ENCODE measurements around the gene PMEPA1. TPM values are rescaled to one million over a fixed set of nuclear protein-coding genes. Genes with fewer than 3 reads are reported as not detected.

Gene PMEPA1
- total and polyA plus RNA-seq, 2 donors (not counting 3 experiments of a cell fraction or from before 2014, with no cell fraction given), result 31.6 to 33.2 TPM

- POLR2A ChIA-PET, result no interaction called here
- H2AFZ ChIP-seq (ENCODE audit: low read depth, low read length), result no peak overlapping the region
- H3K4me2 ChIP-seq (ENCODE audit: insufficient read depth, low read length), result no peak overlapping the region
- H3K9me3 ChIP-seq (replicated peaks; ENCODE audit: control insufficient read depth, insufficient read depth, low read length), result peaks cover 2% of the 10 kb centered on the region
- DNase-seq (ENCODE audit: low read depth, low spot score), result no peak
- intact Hi-C loops (cut with micrococcal nuclease), result no loop called here
- no peaks in the 10 kb centered on the region for H3K4me1 ChIP-seq (ENCODE audit: control insufficient read depth, extremely low read depth, insufficient read depth, low read length)
- H3K4me3 ChIP-seq (replicated peaks in 1 of 3; ENCODE audit: insufficient read depth in 1 of 3, low read depth in 1 of 3, low read length in 3 of 3), result no peak overlapping the region
- no peak for TF ChIP-seq EZH2 (IDR thresholded peaks at IDR 0.05; ENCODE audit: borderline replicate concordance, low read depth, low read length, severe bottlenecking)
- no peak for TF ChIP-seq MAX (IDR thresholded peaks at IDR 0.05; ENCODE audit: insufficient read depth, insufficient read length)
- no peak for TF ChIP-seq POLR2AphosphoS5 (IDR thresholded peaks at IDR 0.05; ENCODE audit: insufficient read depth, low read depth, low read length)
- TF ChIP-seq FOS (IDR thresholded peaks at IDR 0.05; ENCODE audit: borderline replicate concordance, insufficient read depth, low read length), result no peak
- no peak for TF ChIP-seq POLR2A (IDR thresholded peaks at IDR 0.05; ENCODE audit: low read depth, low read length)
- TF ChIP-seq, protein P1, sequence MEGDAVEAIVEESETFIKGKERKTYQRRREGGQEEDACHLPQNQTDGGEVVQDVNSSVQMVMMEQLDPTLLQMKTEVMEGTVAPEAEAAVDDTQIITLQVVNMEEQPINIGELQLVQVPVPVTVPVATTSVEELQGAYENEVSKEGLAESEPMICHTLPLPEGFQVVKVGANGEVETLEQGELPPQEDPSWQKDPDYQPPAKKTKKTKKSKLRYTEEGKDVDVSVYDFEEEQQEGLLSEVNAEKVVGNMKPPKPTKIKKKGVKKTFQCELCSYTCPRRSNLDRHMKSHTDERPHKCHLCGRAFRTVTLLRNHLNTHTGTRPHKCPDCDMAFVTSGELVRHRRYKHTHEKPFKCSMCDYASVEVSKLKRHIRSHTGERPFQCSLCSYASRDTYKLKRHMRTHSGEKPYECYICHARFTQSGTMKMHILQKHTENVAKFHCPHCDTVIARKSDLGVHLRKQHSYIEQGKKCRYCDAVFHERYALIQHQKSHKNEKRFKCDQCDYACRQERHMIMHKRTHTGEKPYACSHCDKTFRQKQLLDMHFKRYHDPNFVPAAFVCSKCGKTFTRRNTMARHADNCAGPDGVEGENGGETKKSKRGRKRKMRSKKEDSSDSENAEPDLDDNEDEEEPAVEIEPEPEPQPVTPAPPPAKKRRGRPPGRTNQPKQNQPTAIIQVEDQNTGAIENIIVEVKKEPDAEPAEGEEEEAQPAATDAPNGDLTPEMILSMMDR (IDR thresholded peaks at IDR 0.05; ENCODE audit: extremely low read depth in 1 of 2, insufficient read depth in 1 of 2, low read depth in 1 of 2, low read length in 2 of 2), result no peak
- TF ChIP-seq JUN (IDR thresholded peaks at IDR 0.05; ENCODE audit: borderline replicate concordance, insufficient read depth, insufficient read length, low read depth), result no peak
- TF ChIP-seq MYC (IDR thresholded peaks at IDR 0.05; ENCODE audit: low read depth, low read length), result no peak
- no peak for TF ChIP-seq GATA2 (IDR thresholded peaks at IDR 0.05; ENCODE audit: insufficient read depth, insufficient read length, low read depth, low read length)
- H3K27me3 ChIP-seq (ENCODE audit: control insufficient read depth in 2 of 2, insufficient read depth in 2 of 2, low read length in 2 of 2), result peaks cover 8 to 19% of the 10 kb centered on the region in 2 experiments
- H3K9me1 ChIP-seq (replicated peaks; ENCODE audit: control insufficient read depth, extremely low read depth, insufficient read depth, low read length), result no peaks in the 10 kb centered on the region
- no peaks in the 10 kb centered on the region for H4K20me1 ChIP-seq (replicated peaks; ENCODE audit: control insufficient read depth, extremely low read depth, insufficient read depth, low read length)
- H3K9ac ChIP-seq (replicated peaks; ENCODE audit: extremely low read depth, insufficient read depth, low read length), result no peak overlapping the region
- no peak for FAIRE-seq
- BruUV-seq (replicated peaks), result no TSS peak
- H3K27ac ChIP-seq (ENCODE audit: insufficient read depth, low read depth, low read length), result no peak overlapping the region
- H3K79me2 ChIP-seq (ENCODE audit: control insufficient read depth, insufficient read depth, low read length), result no peaks in the 10 kb centered on the region
- dilution Hi-C loops (cut with MboI; ENCODE audit: extremely low pct_ligation_motif_present, low sequenced_read_pairs), result no loop called here
- no peaks in the 10 kb centered on the region for H3K36me3 ChIP-seq (ENCODE audit: control insufficient read depth in 2 of 2, extremely low read depth in 1 of 2, insufficient read depth in 2 of 2, low read length in 2 of 2)
- CTCF ChIA-PET, result no interaction called here
Observed at GRCh38 chr20:57755609-57756008, 45.8 kb upstream of the PMEPA1 start.

Data from endothelial cell of umbilical vein (primary cell).